Fibroblast of skin of scalp (primary cell): ENCODE results near the gene ATP1A3.

Experiments
- DNase-seq: peaks from one replicate; pipeline ENCODE4 v3.0.0-alpha.2; 2013

Gene ATP1A3

GRCh38 chr19:41984961-41985360 is 9.1 kb downstream of the ATP1A3 start:
- no peak for DNase-seq

DNA sequence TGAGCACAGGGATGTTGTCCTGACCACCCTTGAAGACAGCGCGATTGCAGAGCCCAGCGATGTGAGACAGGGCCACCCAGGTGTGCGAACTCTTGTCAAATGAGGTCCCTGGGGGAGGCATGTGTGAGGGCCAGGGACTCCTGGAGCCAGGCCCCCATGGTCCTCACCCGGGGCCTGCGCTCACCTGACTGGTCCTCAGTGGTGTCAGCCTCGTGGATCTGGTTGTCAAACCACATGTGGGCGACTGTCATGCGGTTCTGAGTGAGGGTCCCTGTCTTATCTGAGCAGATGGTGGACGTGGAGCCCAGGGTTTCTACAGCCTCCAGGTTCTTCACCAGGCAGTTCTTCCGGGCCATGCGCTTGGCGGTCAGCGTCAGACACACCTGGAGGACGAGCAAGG is 12.3 kb downstream of the ATP1A3 start:
- DNase-seq = no peak

GRCh38 chr19:41978470-41978869 is 15.6 kb downstream of the ATP1A3 start:
- DNase-seq = no peak

GRCh38 chr19:41977916-41978315 is 16.1 kb downstream of the ATP1A3 start:
- DNase-seq = no peak

DNA sequence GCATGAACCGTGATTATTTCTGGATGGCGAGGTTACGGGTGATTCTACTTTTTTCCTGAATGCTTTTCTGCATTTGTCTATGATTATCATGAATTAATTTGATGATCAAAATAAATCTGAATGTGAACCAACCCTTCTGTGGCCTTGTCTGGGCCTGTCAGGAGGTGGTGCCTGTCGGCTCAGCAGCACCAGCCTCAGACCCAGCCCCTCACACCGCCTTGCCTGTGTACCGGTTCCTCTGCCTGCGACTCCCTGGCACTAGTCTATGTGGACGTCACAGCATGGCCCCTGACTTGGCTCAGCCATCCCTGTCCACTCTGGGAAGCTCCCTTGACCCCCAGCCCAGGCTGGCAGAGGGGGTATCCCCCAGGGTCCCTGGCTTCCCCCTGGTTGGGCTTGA is 19.4 kb downstream of the ATP1A3 start:
- no peak for DNase-seq

DNA sequence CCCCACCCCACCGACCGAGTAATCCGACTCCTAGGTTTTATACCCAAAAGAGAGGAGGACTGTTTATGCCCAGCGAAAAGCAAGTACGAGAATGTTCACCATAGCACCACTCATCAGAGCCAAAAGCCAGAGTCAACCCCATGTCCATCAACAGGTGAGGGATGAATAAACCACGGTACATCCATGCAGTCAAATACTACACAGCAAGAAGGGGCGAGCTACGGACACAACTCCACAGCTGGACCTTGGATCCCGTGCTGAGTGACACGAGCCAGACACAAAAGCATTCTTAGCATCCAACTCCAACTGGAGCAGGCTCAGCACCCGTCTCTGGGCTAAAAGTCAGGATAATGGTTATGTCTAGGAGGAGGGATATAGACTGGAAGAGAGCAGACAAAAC is 22.7 kb downstream of the ATP1A3 start:
- no peak for DNase-seq

GRCh38 chr19:41969772-41970458 is 24.1 kb downstream of the ATP1A3 start:
- no peak for DNase-seq

GRCh38 chr19:41968751-41969595 is 25.1 kb downstream of the ATP1A3 start:
- no peak for DNase-seq

DNA sequence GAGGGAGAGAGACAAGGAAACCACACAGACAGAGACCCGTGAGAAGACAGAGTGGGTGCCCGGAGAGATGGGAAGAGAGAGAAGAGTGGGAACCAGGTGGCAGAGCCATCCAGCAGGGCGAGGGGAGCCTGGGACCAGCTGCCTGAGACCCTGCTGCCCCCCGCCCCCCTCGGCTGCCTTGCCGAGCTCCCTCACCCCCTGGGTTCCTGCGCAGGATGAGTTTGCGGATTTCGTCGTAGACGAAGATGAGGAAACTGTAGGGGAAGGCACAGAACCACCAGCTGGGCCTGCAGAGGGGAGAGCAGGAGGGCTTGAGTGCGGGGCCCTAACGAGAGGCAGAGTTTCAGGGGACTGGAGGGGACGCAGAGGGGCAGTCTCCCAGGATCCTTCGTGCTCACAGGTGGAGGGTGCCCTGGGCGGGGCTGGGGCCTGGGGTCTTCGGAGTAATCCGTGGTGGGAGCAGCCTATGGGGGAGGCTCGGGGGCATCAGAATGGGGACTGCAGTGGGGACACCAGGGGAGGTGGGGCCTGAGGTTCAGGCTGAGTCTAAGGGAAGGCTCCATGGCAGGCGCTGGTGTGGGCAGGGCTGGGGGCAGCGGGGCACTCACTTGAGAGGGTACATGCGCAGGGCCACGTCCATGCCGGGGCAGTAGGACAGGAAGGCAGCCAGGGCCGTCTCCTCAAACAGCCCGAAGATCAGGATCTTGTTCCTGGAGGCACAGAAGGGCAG is 26.8 kb downstream of the ATP1A3 start:
- DNase-seq = no peak

DNA sequence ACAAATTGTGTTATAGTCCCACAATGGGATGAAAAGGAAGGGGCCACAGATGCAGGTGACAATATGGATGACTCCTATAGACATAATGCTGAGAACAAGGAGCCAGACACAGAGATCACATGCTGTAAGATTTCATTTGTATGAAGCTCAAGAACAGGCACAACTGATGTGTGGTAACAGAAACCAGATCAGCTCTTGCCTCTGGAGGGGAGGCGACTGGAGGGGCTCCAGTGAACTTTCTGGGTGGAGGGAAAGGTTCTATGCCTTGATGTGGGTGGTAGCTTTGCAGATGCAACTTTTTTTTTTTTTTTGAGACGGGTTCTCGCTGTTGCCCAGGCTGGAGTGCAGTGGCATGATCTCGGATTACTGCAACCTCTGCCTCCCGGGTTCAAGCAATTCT is 28.9 kb downstream of the ATP1A3 start:
- DNase-seq = no peak

GRCh38 chr19:41960973-41961372 is 33.1 kb downstream of the ATP1A3 start:
- no peak for DNase-seq

DNA sequence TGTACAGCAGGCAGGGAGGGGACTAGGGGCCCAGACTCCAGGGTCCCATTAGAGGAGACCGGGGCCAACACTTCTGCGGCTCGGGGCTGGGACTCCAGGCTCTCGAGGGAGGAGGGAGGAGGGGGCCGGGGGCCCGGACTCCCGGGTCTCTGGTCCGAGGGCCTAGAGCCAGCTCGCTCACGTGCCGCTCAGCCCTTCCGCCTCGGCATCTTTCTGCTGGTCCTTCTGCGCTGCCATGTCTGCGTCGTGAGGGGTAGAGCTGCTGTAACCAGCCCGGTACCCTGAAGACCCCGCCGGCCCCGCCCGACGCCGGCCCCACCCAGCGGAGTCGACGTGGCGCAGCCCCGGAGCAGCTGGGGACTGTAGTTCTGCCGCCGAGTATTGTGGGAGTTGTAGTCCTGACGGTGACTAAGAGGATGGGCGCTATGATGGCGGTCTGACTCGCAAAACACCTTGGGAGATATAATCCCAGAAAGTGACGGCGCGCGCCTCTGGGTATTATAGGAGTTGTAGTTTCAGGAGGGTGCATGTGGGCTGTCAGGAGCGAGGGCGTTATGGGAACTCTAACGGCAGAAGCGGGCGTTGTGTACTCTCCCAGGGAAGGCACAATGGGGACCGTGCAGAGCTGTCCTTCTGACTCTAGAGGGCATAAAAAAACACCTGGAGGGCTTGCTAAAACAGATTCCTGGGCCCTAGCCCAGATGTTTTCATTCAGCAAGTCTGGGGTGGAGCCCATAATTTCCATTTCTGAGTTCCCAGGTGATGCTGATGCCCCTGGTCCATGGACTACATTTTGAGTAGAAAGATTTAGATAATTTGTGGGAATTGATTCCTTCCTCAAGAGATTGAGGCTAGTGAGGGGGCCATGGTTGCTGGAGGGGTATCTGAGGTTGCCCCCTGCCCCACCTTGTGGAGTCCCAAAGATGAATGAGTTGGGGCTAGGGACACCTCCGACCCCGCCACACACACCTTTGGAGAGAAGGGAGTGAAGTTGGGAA is 34.7 kb downstream of the ATP1A3 start, which contains the start of gene RABAC1:
Gene RABAC1 (minus strand): TSS at position 266 of the 998 bp plus-strand sequence. CDS start 29 bp downstream, at position 237.
- peak; percentile 94 for DNase-seq

- peak; percentile 82 for DNase-seq
These were observed 35.5 kb downstream of the ATP1A3 start for GRCh38 chr19:41958367-41959055.

DNA sequence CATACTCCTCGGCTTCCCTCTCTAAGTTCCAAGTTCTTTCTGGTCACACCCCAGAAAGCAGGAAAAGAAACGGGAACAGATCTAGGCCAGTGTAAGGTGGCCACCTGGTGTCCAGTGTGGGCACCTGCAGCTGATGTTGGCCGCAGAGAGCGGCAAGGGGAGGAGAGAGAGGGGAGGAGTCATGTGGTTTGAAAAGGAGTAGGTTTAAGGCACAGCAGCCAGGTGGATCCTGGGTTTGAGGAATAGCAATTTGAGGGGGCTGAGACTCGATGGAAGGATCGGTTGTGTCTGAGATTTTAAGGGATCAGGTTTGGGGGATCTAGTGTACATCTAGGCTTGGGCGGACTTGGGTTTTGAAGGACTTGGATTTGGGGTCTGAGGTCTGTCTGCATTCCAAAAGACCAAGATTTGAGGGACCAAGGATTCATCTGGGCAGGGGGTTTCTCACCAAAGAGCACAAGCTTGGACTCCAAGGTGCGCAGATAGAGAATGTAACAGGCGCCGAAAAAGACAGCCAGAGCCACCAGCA is 36.1 kb downstream of the ATP1A3 start:
- peak; percentile 83 for DNase-seq

DNA sequence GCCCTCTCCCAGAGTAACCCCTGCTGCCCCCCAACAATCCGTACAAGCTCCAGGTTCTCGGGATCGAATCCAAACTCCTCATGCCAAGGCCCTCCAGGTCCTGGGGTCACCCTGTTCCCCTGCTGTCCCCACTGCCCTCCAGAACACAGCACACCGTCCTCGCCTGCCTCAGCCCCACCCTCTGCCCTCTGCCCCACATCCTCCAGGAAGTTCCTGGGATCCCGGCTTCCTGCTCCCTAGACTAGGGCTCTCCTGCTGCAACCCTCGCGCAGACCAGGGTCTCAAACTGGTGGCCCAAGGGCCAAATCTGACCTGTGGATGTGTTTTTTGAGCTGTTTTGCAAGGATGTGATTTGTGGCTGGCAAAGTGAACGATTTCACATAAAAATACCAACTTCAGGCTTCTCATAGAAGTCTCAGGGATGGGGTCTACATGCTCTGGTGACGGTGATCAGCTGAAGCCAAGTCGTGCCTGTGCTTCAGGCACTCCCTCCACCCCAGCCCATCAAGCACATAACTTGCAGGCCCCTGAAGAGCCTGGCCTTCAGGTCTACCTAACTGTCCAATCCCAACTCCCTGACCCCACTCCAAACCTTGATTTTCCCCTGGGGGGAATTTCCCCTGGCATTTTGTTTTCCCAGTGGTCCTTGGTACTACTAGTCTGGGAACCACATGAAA is 36.7 kb downstream of the ATP1A3 start:
- DNase-seq = no peak

DNA sequence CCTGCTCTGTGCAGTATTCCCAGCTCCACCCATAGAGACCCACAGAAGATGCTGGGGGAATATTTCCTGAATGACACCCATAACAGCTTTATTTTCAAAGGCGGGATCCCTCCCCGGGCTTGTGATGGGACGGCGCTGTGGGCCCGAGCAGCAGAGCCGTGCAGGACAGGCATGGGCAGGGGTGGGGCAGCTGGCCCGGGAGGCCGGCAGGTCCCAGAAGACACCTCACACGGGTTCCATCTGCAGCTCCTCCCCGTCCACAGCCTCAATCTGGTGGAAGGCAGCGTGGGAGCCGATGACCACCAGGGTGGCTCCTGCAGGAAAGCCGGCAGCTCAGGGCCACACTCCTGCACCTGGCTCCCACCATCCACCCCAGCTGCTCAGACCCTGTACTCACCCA is 37.4 kb downstream of the ATP1A3 start:
- DNase-seq = no peak

GRCh38 chr19:41955521-41955920 is 38.5 kb downstream of the ATP1A3 start:
- DNase-seq = no peak

DNA sequence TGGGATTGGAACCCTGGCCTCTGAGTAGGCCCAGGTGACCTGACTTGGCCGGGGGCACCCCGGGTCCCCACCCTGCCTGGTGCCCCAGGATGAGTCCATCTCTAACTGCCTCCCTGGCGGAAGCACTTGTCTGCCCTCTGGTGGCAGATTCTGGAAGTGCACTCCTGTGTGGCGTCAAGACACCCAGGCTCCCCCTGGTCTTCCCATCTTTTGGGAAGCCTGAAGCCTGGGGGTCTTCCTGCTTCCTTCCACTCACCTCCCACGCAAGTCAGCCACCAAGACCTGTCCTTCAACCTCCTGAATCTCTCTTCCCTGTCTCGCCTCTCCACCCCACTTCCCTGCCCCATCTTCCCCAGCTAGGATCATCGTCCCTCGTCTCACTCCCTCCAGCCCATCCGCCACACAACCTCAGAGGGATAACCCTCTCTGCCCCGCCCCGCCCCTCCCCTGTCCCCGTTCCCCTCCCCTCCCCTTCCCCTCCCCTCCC is 42.3 kb downstream of the ATP1A3 start:
- DNase-seq = peak; percentile 73

- no peak for DNase-seq
These were observed 46.9 kb downstream of the ATP1A3 start for GRCh38 chr19:41947091-41947490.

GRCh38 chr19:41945135-41945766 is 48.8 kb downstream of the ATP1A3 start:
- DNase-seq = no peak
